Type B pancreatic cell (in vitro differentiated cells): ENCODE measurements around the gene MPP2. TPM values are rescaled to one million over a fixed set of nuclear protein-coding genes. Genes with fewer than 3 reads are reported as not detected.
"Not testable (repeated sequence)": the region's sequence is repeated elsewhere in the genome, so short reads cannot be mapped to it uniquely, and the experiment has no call there.

Experiments
- DNase-seq: peaks from one replicate; pipeline ENCODE4 v3.0.0; 2021; ENCODE audit warnings: mixed read lengths; ENCODE audit not compliant: unreplicated experiment; ENCODE audit errors: extremely low spot score
- H3K27ac Mint-ChIP-seq: 2 replicates; pipeline ENCODE4 v1.8.0; 2021; ENCODE audit warnings: mild to moderate bottlenecking, mixed read lengths
- H3K27me3 Mint-ChIP-seq: 2 replicates; pipeline ENCODE4 v1.8.0; 2021; ENCODE audit warnings: mixed read lengths
- H3K36me3 Mint-ChIP-seq: 2 replicates; pipeline ENCODE4 v1.8.0; 2021; ENCODE audit warnings: mixed read lengths
- H3K4me1 Mint-ChIP-seq: one replicate; pipeline ENCODE4 v1.8.0; 2021; ENCODE audit warnings: mixed read lengths; ENCODE audit not compliant: unreplicated experiment
- H3K4me3 Mint-ChIP-seq: 2 replicates; pipeline ENCODE4 v1.8.0; 2021; ENCODE audit warnings: mild to moderate bottlenecking, mixed read lengths
- H3K9me3 Mint-ChIP-seq: 2 replicates; pipeline ENCODE4 v1.8.0; 2021; ENCODE audit warnings: mixed read lengths
- CTCF ChIP-seq: fragments of 200-600 bp; sonication (generic); conservative IDR thresholded peaks from 2 replicates; pipeline ENCODE4 v1.5.0; 2021; ENCODE audit warnings: antibody characterized with exemption, mild to moderate bottlenecking
- total RNA-seq: library from RNA; stranded (reverse); gene quantifications from 2 replicates; pipeline ENCODE4 v1.2.1, GENCODE V29; 2021; ENCODE audit warnings: low replicate concordance

MPP2 gene
- total RNA-seq, 1 donor from 2014 or later, result 18.5 TPM

GRCh38 chr17:43844241-43844640, 63.1 kb downstream of the MPP2 start:
- Mint-ChIP-seq H3K27me3 (peaks cover 13% of the 10 kb centered on the region), H3K4me3 (no peak overlapping the region), H3K36me3 (no peaks in the 10 kb centered on the region), H3K27ac (no peak overlapping the region), H3K9me3 (no peaks in the 10 kb centered on the region), H3K4me1 (peaks cover 13% of the 10 kb centered on the region)
- no peak for TF ChIP-seq CTCF
- DNase-seq, result no peak

DNA sequence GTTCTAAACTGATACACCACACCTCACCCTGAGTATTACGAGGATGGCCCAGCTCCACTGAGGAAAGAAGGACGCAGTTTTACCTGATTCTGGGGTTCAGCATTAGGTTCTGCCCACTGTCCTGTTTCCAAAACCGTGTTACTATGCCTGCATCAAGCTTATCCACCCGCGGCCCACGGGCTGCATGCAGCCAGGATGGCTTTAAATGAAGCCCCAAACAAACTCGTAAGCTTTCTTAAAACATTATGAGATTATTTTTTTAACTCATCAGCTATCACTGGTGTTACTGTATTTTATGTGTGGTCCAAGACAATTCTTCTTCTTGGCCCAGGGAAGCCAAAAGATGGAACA, 64.4 kb downstream of the MPP2 start:
- Mint-ChIP-seq H3K9me3 (no peaks in the 10 kb centered on the region), H3K4me1 (peaks cover 13% of the 10 kb centered on the region), H3K27me3 (peaks cover 7% of the 10 kb centered on the region), H3K4me3 (no peak overlapping the region), H3K36me3 (no peaks in the 10 kb centered on the region), H3K27ac (peak overlapping the region; percentile 83)
- DNase-seq, result no peak
- TF ChIP-seq CTCF, result no peak

- H3K36me3 Mint-ChIP-seq, H3K9me3 Mint-ChIP-seq, H3K4me3 Mint-ChIP-seq, DNase-seq, H3K27me3 Mint-ChIP-seq: not testable (repeated sequence)
- peak overlapping the region; percentile 83 for H3K27ac Mint-ChIP-seq
- peaks cover 13% of the 10 kb centered on the region for H3K4me1 Mint-ChIP-seq
Measured at GRCh38 chr17:43842091-43842974, 65.0 kb downstream of the MPP2 start.

- Mint-ChIP-seq H3K36me3 (no peaks in the 10 kb centered on the region), H3K27me3 (peaks cover 7% of the 10 kb centered on the region), H3K4me3 (no peak overlapping the region), H3K9me3 (no peaks in the 10 kb centered on the region), H3K27ac (no peak overlapping the region), H3K4me1 (peaks cover 12% of the 10 kb centered on the region)
- DNase-seq, result no peak
- no peak for TF ChIP-seq CTCF
Measured at GRCh38 chr17:43841282-43841681, 66.1 kb downstream of the MPP2 start.

DNA sequence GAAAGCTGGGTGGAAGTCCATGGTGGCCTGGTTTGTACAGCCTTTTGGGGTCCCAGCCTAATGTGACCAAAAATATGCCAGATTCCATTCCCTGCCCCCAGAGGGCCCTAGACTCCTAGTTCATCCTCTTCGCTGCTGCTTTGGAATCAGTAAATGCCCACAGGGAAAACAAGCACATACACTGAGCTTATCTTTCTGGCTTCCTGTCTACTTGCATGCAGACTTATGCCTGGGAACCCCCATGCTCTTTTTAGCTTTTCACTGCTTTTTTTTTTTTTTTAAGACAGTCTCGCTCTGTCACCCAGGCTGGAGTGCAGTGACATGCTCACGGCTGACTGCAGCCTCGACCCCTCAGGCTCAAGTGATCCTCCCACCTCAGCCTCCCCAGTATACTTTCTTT, 66.5 kb downstream of the MPP2 start:
- DNase-seq, result no peak
- H3K4me1 Mint-ChIP-seq, result peaks cover 8% of the 10 kb centered on the region
- H3K4me3 Mint-ChIP-seq, result no peak overlapping the region
- TF ChIP-seq CTCF, result peak; percentile 55
- no peak overlapping the region for H3K27ac Mint-ChIP-seq
- H3K27me3 Mint-ChIP-seq, result peaks cover 10% of the 10 kb centered on the region
- no peaks in the 10 kb centered on the region for H3K36me3 Mint-ChIP-seq
- no peaks in the 10 kb centered on the region for H3K9me3 Mint-ChIP-seq

DNA sequence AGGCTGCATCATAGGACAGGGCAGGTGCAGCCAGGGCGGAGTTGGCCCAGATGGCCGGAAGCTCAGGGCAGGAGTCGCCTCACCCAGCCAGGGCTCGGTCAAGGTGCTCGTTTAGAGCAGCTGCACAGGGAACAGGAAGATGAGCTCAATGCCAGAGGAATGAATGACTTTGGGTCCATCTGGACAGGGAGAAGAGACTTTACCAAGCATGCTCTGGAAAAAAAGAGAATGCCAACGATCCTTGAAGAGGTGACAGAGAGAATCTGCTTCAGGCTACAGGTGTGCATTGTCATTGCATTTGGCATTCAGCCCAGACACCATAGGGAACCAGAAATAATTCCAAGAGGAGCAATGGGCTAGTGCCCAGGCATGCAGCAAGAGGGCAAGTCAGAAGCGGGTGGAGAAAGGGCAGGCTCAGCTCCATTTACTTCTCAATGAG, 67.6 kb downstream of the MPP2 start:
- Mint-ChIP-seq H3K9me3 (no peaks in the 10 kb centered on the region), H3K4me1 (peaks cover 6% of the 10 kb centered on the region), H3K4me3 (no peak overlapping the region), H3K27ac (peak overlapping the region; percentile 46), H3K36me3 (no peaks in the 10 kb centered on the region), H3K27me3 (peaks cover 12% of the 10 kb centered on the region)
- DNase-seq, result no peak
- no peak for TF ChIP-seq CTCF
